NCI-H128 (cell line): ENCODE measurements around the gene CNNM4.

Source experiments
- DNase-seq: peaks from one replicate; lab custom pipeline; 2025; ENCODE audit not compliant: unreplicated experiment; lab: John Stamatoyannopoulos, UW

The CNNM4 gene

GRCh38 chr2:96810783-96811192, 50.1 kb downstream of the CNNM4 start:
- no peak for DNase-seq

GRCh38 chr2:96811917-96812316, 51.2 kb downstream of the CNNM4 start:
- no peak for DNase-seq

DNA sequence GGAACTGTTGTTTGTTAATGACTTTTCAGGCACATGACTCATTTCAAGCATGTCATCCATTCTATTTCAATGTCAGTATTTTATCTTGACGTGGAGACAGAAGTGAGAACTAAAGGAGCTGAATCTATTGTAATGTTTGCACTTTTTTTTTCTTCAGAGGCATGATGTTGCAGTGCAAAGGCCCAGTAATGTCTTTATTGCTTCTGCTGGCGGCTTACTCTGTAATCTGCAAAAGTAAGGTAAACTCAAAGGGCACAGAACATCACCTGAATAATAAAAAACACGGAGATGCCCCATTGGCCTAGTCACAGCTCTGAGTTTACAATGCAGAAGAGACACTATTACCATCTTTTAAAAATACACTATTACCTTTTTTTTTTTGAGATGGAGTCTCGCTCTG, 53.0 kb downstream of the CNNM4 start:
- no peak for DNase-seq

- no peak for DNase-seq
Measured at GRCh38 chr2:96815326-96816126, 54.8 kb downstream of the CNNM4 start.

- DNase-seq: peak; percentile 90
Measured at GRCh38 chr2:96816127-96816835, 55.6 kb downstream of the CNNM4 start, which contains the start of gene CNNM3. Gene CNNM3 (plus strand): TSS chr2:96816268. CDS start chr2:96816278, 10 bp downstream.

GRCh38 chr2:96816836-96817702, 56.4 kb downstream of the CNNM4 start:
- DNase-seq: no peak

DNA sequence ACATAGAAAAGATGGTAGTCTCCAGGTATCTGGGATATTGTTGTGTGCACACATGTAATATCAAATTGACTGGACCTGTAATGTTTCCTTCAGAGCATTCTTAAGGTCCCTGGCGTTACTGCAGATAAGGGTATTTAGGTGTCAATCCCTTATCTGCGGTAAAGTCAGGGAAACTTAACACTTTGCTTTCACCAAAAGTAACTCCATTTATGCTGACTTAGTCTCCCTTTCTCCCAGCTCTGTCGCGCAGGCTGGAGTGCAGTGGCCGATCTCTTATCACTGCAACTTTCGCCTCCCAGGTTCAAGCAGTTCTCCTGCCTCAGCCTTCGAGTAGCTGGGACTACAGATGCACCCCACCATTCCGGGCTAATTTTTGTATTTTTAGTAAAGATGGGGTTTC, 57.2 kb downstream of the CNNM4 start:
- DNase-seq: no peak

GRCh38 chr2:96819128-96819875, 58.6 kb downstream of the CNNM4 start:
- DNase-seq: no peak

- DNase-seq: no peak
Measured at GRCh38 chr2:96819876-96820511, 59.3 kb downstream of the CNNM4 start.

DNA sequence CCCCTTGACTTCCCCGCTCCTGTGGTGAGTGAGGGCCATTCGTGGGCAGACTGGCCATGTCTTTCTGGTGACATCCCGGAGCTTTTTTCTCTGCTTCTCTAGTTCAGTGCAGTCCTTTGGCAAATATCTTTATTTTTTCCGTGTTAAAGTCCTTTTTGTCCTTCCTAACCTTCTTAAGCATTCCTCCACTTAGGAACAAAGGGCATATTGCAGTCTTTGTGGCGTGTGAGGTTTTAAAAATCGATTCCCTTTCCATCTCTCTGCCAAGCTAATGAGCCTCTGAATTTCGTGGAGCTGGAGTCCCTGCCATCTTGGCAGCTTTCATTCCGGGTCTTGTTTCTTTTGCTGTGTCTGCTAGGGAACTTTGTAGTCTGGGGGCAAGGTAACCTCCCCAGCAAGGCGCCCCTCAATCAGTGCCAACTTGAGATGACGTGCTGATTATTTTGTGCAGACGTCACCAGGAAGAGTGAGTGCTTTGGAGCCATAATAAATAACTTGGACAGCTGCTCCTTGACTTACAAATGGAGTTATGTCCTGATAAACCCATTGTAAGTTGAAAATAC, 60.5 kb downstream of the CNNM4 start:
- DNase-seq: no peak

DNA sequence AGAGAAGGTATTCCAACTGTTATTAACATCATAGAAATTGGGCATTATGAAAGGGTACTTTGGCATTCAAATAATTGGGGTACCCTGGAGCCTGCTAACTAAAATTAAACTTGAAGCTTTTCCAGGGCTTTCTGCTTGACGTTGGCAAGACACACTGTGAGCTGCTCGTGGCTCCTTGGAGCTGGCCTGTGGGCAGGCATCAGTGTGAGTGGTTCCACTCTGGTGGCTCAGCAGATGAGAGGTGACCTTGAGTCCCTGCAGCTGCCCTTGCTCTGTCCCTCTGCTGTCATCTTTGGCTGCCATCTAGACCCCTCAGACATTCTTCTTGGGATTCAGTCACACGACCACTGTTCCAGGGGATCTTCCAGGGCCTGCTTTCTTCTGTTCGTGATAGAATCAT, 62.1 kb downstream of the CNNM4 start:
- no peak for DNase-seq

DNA sequence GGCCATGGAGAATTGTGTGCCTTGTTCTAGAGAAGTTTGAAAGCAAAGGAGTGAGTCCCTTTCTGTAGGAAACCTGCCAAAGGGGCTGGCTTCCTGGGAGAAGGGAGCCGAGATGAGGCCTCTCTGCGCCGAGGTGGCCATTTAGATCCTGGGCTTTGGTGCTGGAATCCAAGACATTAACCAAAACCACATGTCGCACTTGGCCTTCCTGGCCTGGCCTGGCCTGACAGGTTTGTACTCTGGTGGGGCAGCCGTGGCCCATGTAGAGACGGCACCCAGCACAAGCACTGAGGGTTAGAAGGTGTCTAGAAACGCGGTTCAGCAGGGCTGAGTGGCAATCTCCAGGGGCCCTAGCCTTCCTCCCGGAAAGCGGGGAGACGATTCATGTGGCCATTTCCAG, 62.5 kb downstream of the CNNM4 start:
- no peak for DNase-seq

DNA sequence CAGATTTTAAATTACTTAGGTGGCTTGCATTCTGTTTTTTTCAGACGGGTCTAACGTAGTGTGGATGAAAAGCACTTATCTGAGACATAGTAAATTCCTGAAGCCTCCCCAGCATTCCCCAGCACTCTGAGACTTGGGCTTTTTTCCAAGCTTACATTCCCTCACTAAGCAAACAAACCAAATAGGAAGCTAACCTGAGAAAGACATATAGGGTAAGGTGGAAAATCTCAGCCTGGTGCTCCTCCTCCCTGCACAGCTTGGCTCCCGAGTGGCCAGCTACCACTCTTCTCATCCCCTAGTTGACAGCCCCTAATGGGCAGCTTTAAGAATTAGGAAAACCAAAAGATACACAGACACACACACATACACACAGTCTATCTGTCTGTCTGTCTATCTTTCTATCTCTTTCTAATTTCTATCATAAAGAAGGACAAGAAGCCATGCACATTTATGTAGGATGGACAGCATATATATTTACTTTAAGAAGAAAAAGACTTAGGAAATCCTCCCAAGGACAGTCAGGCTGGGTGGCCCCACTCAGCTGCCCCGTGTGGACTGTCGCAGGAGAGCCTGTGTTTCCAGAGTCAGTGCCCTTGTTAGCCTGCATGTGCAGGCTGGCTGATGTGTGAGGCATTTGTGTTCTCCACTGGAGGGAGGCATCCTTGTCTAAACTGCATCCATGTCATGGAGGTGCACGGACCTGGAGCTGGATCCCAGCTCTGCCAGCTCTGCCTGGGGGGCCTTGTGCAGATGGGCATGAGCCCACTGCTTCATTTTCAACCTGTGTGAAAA, 63.6 kb downstream of the CNNM4 start:
- no peak for DNase-seq

DNA sequence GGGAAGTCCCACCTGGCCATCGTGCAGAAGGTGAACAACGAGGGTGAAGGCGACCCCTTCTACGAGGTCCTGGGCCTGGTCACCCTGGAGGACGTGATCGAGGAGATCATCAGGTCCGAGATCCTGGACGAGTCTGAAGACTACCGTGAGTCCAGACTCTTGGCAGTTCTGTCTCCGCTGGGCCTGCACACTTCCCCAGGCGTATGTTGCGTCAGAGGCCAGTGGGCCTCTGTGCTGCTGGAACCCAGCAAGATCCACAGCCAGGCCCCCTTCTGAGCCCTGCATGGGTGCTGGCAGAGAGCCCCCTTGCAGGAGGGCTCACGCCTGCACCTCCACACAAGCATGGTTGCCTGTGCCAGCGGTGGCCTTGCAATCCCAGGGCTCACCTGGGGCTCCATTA, 64.4 kb downstream of the CNNM4 start:
- no peak for DNase-seq

DNA sequence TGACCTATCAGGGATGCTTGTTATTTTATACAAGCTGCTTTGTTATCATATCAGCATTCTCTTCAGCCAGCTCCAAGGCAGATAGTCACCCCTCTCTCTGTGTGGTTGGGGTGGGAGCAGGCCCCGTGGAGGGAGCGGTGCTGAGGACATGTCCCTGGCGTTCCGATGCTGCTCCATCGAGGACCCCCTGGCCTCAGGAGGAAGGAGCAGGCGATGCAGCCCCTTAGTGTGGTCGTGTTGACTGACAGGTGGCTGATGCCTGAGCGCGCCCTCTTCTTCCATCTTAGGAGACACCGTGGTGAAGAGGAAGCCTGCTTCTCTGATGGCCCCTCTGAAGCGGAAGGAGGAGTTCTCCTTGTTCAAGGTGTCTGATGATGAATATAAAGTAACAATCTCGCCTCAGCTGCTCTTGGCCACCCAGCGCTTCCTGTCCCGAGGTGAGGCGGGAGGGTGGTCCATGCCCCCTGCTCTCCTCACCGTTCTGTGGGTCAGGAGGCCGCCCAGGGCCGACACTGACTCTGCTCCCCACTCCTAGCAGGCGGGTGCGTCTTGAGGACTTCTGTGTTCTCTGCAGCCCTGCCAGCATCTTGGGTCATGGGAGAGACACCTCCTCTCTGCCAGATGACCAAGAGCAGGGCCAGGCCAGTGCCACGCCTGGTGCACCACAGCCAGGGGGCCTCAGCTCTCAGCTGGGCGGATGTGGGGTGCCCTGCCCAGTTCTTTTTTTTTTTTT, 66.0 kb downstream of the CNNM4 start:
- DNase-seq: no peak

- DNase-seq: no peak
Measured at GRCh38 chr2:96828436-96828835, 67.7 kb downstream of the CNNM4 start.

DNA sequence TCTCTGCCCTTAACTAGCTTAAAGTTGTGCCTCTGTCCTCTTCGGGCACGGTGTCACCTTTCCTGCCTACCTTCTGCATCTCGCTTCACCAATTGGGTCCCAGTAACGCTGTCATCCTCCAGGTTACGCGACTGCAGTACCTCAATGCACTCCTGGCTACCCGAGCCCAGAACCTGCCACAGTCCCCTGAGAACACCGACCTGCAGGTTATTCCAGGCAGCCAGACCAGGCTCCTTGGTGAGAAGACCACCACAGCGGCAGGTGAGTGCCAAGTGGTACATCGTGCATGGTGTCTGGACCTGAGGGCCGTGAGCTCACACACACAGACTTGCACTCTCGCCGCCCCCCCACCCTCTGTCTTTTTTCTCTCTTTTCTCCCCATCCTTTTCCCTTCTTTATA, 68.2 kb downstream of the CNNM4 start:
- no peak for DNase-seq

- DNase-seq: no peak
Measured at GRCh38 chr2:96830044-96830562, 69.4 kb downstream of the CNNM4 start.
